Measurements from ENCODE around the gene SH3D19.

- TF ChIP-seq POLR2A (IDR thresholded peaks at IDR 0.05) (no peak), POLR2AphosphoS5 (IDR thresholded peaks at IDR 0.05) (no peak), CTCF (IDR thresholded peaks at IDR 0.05) (no peak)
Measured at GRCh38 chr4:151176685-151177084, 148.7 kb downstream of the SH3D19 start.

Measured in gastroesophageal sphincter (tissue), 3 donors.